ENCODE data around the gene LRCOL1.

LRCOL1 gene

DNA sequence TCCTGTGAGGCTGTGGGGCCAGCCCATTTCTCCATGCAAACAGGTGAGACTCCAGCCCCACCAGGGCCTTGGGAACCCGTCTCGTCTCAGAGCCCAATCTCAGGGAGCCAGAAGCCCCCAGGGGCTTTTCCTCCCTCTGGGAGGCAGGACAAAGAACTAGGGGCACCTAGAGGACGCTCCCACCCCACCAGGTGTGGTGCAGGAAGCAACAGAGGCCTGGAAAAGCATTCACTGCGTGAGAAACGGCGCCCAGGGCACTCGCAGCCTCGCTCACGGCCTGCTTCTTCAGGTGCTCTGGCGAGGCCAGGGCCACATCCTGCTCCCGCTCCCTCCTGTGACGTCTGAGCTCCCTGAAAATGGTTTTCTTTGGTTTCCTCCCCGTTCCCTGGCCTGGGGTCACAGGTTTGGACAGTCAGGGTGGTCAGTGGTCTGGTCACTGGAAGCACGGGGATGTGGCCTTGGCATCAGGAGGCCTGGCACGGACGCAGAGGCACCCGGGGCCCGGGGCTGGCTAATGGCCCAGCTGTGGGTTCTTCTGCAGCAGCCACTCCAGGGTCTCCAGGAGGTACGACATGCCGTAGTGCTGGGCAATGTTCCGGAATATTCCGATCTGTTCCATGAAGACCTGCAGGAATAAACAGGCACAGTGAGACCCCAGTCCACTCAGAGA lies 13.9 kb upstream of the LRCOL1 start:
- no peak for DNase-seq (ENCODE audit: extremely low spot score)
- CTCF ChIA-PET: no interaction called here
- POLR2A ChIA-PET: no interaction called here
- TF ChIP-seq FOXM1 (IDR thresholded peaks at IDR 0.05; ENCODE audit: borderline replicate concordance) (no peak), CTBP1 (IDR thresholded peaks at IDR 0.05; ENCODE audit: borderline replicate concordance) (no peak), FOXA1 (IDR thresholded peaks at IDR 0.05) (no peak), L3MBTL2 (conservative IDR thresholded peaks at IDR 0.05) (no peak), SUZ12 (IDR thresholded peaks at IDR 0.05) (no peak), ARNT (IDR thresholded peaks at IDR 0.05) (no peak)

- TF ChIP-seq HDGF (IDR thresholded peaks at IDR 0.05; ENCODE audit: borderline replicate concordance) (no peak), ELF4 (IDR thresholded peaks at IDR 0.05) (no peak), SUZ12 (IDR thresholded peaks at IDR 0.05) (no peak), CTBP1 (IDR thresholded peaks at IDR 0.05; ENCODE audit: borderline replicate concordance) (no peak), FOXK2 (IDR thresholded peaks at IDR 0.05) (no peak), NFRKB (IDR thresholded peaks at IDR 0.05) (no peak), PKNOX1 (IDR thresholded peaks at IDR 0.05) (no peak), BHLHE40 (IDR thresholded peaks at IDR 0.05; ENCODE audit: borderline replicate concordance) (no peak), ZNF384 (IDR thresholded peaks at IDR 0.05) (no peak), LEF1 (IDR thresholded peaks at IDR 0.05; ENCODE audit: borderline replicate concordance) (no peak)
- CTCF ChIA-PET: no interaction called here
- no peak for DNase-seq (ENCODE audit: extremely low spot score)
- POLR2A ChIA-PET: no interaction called here
Observed at GRCh38 chr12:132623072-132623869, 12.9 kb upstream of the LRCOL1 start.

GRCh38 chr12:132622437-132623071 lies 12.2 kb upstream of the LRCOL1 start:
- ChIA-PET CTCF (interaction anchor here (1.8 kb wide), 1 partner anchor 16 kb away, joined by 5 read pairs; no protein-coding TSS in a partner anchor), POLR2A (interaction anchor here (1.2 kb wide), 1 partner anchor 207 kb away, joined by 4 read pairs; no protein-coding TSS in a partner anchor)
- no peak for DNase-seq (ENCODE audit: extremely low spot score)
- TF ChIP-seq L3MBTL2 (conservative IDR thresholded peaks at IDR 0.05): no peak
- TF ChIP-seq HDGF (IDR thresholded peaks at IDR 0.05; ENCODE audit: borderline replicate concordance): no peak
- no peak for TF ChIP-seq ARNT (IDR thresholded peaks at IDR 0.05)
- TF ChIP-seq ELF4 (IDR thresholded peaks at IDR 0.05): no peak
- TF ChIP-seq FOXA1 (IDR thresholded peaks at IDR 0.05): no peak
- TF ChIP-seq PKNOX1 (IDR thresholded peaks at IDR 0.05): no peak

DNA sequence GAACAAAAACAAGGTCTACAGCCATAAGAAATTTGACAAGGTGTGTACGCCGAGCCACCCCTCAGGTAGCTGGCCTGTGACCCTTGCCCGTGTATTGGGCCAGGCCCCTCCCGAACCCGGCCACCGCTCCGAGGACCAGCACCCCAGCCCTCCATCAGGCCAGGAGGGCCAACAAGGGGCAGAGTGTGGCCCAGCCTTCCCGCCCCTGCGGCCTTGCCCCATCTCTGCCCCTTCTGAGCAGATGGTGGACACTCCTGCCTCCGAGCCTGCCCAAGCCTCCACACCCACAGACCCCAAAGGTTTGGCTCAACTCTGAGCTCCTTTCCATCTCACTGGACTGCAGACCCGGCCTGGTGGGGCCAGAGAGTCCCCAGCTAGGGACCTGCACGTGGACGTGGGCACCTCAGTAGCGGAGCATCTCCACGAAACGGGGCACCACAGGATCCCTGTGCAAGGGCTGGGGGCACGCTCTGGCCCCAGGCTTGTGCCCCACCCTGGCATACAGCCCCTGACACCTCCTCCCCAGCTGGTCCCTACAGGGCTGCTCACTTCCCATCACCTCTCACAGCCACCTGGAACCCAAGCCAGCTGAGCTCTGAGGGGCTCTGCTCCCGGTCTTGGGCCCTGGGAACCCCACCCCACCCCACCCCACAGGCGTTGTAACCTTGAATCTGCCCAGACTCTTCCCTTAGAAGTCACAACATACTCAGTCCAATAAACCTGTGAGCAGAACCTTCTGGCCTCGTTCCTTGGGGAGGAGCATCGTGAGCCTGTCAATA lies 11.5 kb upstream of the LRCOL1 start:
- DNase-seq (ENCODE audit: extremely low spot score): no peak
- TF ChIP-seq ELF4 (IDR thresholded peaks at IDR 0.05): no peak
- no peak for TF ChIP-seq ARNT (IDR thresholded peaks at IDR 0.05)
- no peak for TF ChIP-seq HDGF (IDR thresholded peaks at IDR 0.05; ENCODE audit: borderline replicate concordance)
- TF ChIP-seq LEF1 (IDR thresholded peaks at IDR 0.05; ENCODE audit: borderline replicate concordance): no peak
- TF ChIP-seq FOXK2 (IDR thresholded peaks at IDR 0.05): no peak
- TF ChIP-seq ZNF384 (IDR thresholded peaks at IDR 0.05): no peak
- no peak for TF ChIP-seq FOXA1 (IDR thresholded peaks at IDR 0.05)
- no peak for TF ChIP-seq BHLHE40 (IDR thresholded peaks at IDR 0.05; ENCODE audit: borderline replicate concordance)
- TF ChIP-seq NFRKB (IDR thresholded peaks at IDR 0.05): no peak
- no peak for TF ChIP-seq SP1 (IDR thresholded peaks at IDR 0.05)
- CTCF ChIA-PET: interaction anchor here (1.8 kb wide), 1 partner anchor 17 kb away, joined by 5 read pairs; no protein-coding TSS in a partner anchor
- POLR2A ChIA-PET: interaction anchor here (1.2 kb wide), 1 partner anchor 206 kb away, joined by 4 read pairs; no protein-coding TSS in a partner anchor

- no peak for DNase-seq (ENCODE audit: extremely low spot score)
- CTCF ChIA-PET: interaction anchor here (1.8 kb wide), 1 partner anchor 18 kb away, joined by 5 read pairs; no protein-coding TSS in a partner anchor
- TF ChIP-seq FOXA1 (IDR thresholded peaks at IDR 0.05): no peak
- TF ChIP-seq TARDBP (IDR thresholded peaks at IDR 0.05): no peak
- no peak for TF ChIP-seq ARNT (IDR thresholded peaks at IDR 0.05)
- no peak for TF ChIP-seq HDGF (IDR thresholded peaks at IDR 0.05; ENCODE audit: borderline replicate concordance)
- no peak for TF ChIP-seq L3MBTL2 (conservative IDR thresholded peaks at IDR 0.05)
- POLR2A ChIA-PET: interaction anchor here (1.2 kb wide), 1 partner anchor 205 kb away, joined by 4 read pairs; no protein-coding TSS in a partner anchor
Observed at GRCh38 chr12:132620899-132621656, 10.7 kb upstream of the LRCOL1 start.
